Astrocyte (in vitro differentiated cells and primary cell): ENCODE data around the gene LHX2.

Experiments
- CTCF ChIP-seq: IDR thresholded peaks from 2 replicates; pipeline ENCODE4 v1.5.1; 2011; ENCODE audit warnings: low read depth, mild to moderate bottlenecking, inconsistent platforms, low read length, moderate library complexity; ENCODE audit not compliant: insufficient read depth
- EZH2 ChIP-seq: IDR thresholded peaks from 2 replicates; pipeline ENCODE4 v1.6.1; 2012; ENCODE audit warnings: mild to moderate bottlenecking, low read length, inconsistent platforms; ENCODE audit not compliant: insufficient read depth

- TF ChIP-seq CTCF (no peak), EZH2 (no peak)
Observed at GRCh38 chr9:124017929-124018729, 6.6 kb downstream of the LHX2 start.
